ENCODE data around the gene FAM124A. TPM values are rescaled to one million over a fixed set of nuclear protein-coding genes. Genes with fewer than 3 reads are reported as not detected.

Gene FAM124A
- total RNA-seq, 2 donors from 2014 or later = 5.5 to 11.2 TPM

GRCh38 chr13:51212758-51213157 is 9.4 kb upstream of the FAM124A start:
- Histone ChIP-seq H3K9me3 (no peaks in the 10 kb centered on the region), H3K27me3 (replicated peaks; ENCODE audit: insufficient read depth) (no peaks in the 10 kb centered on the region), H3K27ac (no peak overlapping the region), H3K4me3 (no peak overlapping the region), H3K36me3 (no peaks in the 10 kb centered on the region), H3K4me1 (replicated peaks) (no peaks in the 10 kb centered on the region)
- WGBS = 38% methylated on average over 2 of the region's 2 CpGs
- DNase-seq (ENCODE audit: low spot score) = no peak
- intact Hi-C loops (cut with DNase I) = no loop called here
- TF ChIP-seq CTCF (IDR thresholded peaks at IDR 0.05) (no peak), POLR2AphosphoS5 (IDR thresholded peaks at IDR 0.05) (no peak), POLR2A (IDR thresholded peaks at IDR 0.05) (no peak)

- Histone ChIP-seq H3K9me3 (no peaks in the 10 kb centered on the region), H3K27ac (no peak overlapping the region), H3K36me3 (no peaks in the 10 kb centered on the region), H3K4me3 (no peak overlapping the region), H3K27me3 (replicated peaks; ENCODE audit: insufficient read depth) (no peaks in the 10 kb centered on the region), H3K4me1 (replicated peaks) (no peaks in the 10 kb centered on the region)
- 62% methylated on average over 6 of the region's 6 CpGs for WGBS
- DNase-seq (ENCODE audit: low spot score) = no peak
- TF ChIP-seq POLR2AphosphoS5 (IDR thresholded peaks at IDR 0.05) = no peak
- no peak for TF ChIP-seq CTCF (IDR thresholded peaks at IDR 0.05)
- no peak for TF ChIP-seq POLR2A (IDR thresholded peaks at IDR 0.05)
- intact Hi-C loops (cut with DNase I) = no loop called here
These were observed 8.9 kb upstream of the FAM124A start for GRCh38 chr13:51213173-51213728.

DNA sequence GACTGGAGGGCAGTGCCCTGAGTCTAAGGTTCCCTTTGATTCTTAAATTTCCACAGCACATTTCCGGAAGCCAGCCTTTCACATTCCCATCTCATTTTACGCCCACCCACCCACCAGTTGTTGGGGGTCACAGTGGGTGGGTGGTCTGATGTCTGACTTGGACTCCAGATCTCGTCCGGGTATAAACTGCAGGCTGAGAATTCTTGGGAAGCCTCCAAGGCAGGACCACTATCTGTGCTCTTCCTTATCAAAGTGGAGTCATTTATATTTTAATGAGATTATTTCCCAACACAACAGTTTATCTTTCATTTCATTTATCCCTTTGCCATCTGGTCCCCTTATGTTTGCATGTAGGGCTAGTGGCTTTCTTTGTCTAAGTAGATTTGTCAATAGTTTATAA is 3.6 kb upstream of the FAM124A start:
- intact Hi-C loops (cut with DNase I) = no loop called here
- Histone ChIP-seq H3K36me3 (no peaks in the 10 kb centered on the region), H3K9me3 (no peaks in the 10 kb centered on the region), H3K4me1 (replicated peaks) (no peaks in the 10 kb centered on the region), H3K4me3 (no peak overlapping the region), H3K27ac (no peak overlapping the region), H3K27me3 (replicated peaks; ENCODE audit: insufficient read depth) (no peaks in the 10 kb centered on the region)
- TF ChIP-seq POLR2A (IDR thresholded peaks at IDR 0.05) (no peak), POLR2AphosphoS5 (IDR thresholded peaks at IDR 0.05) (no peak), CTCF (IDR thresholded peaks at IDR 0.05) (no peak)
- no peak for DNase-seq (ENCODE audit: low spot score)
- WGBS = 84% methylated on average over 4 of the region's 4 CpGs

DNA sequence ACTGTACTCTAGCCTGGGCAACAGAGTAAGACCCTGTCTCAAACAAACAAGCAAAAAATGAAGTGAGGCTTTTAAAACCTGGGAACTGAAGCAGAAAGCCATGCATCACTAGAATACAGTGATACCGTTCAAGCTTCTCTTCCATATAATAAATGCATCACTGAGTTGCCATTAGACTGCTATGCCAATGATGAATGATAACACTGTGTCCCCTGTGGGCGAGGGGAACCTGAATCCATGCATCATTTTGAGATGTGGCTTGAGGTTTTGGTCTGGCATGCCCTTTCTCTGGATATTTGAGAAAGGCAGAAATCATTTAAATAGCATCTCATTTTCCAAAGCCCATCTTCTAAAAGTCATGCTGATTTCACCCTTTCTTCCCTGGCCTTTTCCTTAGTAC is 1.5 kb upstream of the FAM124A start:
- intact Hi-C loops (cut with DNase I) = loop anchor here (1.0 to 5.0 kb wide), 2 partner anchors 66 to 73 kb away; no protein-coding TSS in a partner anchor
- no peak for TF ChIP-seq POLR2A (IDR thresholded peaks at IDR 0.05)
- TF ChIP-seq POLR2AphosphoS5 (IDR thresholded peaks at IDR 0.05) = no peak
- Histone ChIP-seq H3K27me3 (replicated peaks; ENCODE audit: insufficient read depth) (no peaks in the 10 kb centered on the region), H3K4me3 (no peak overlapping the region), H3K36me3 (no peaks in the 10 kb centered on the region), H3K4me1 (replicated peaks) (no peaks in the 10 kb centered on the region), H3K9me3 (no peaks in the 10 kb centered on the region), H3K27ac (no peak overlapping the region)
- DNase-seq (ENCODE audit: low spot score) = no peak
- 76% methylated on average over 2 of the region's 2 CpGs for WGBS

DNA sequence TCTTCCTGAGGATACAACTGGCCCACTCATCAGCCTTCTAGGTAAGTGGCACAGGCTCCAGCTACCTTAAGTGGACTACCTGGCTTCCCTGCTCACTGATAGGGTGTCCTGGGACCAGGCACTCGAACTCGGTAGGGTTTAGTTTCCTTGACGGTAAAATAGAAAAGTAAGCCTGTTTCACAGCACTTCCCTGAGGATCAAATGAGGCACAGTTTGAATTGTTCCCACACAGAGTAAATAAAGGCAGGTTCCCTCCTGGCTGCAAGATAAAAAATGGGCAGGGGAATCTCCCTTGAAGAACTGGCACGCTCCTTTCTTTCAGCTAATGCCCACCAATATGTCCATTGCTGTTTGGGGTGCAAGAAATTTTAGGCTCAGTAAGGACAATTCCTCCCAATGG is 1.1 kb upstream of the FAM124A start:
- Histone ChIP-seq H3K27me3 (replicated peaks; ENCODE audit: insufficient read depth) (no peaks in the 10 kb centered on the region), H3K9me3 (no peaks in the 10 kb centered on the region), H3K36me3 (no peaks in the 10 kb centered on the region), H3K27ac (no peak overlapping the region), H3K4me1 (replicated peaks) (no peaks in the 10 kb centered on the region), H3K4me3 (no peak overlapping the region)
- TF ChIP-seq POLR2A (IDR thresholded peaks at IDR 0.05) = no peak
- WGBS = 39% methylated on average over 4 of the region's 4 CpGs
- DNase-seq (ENCODE audit: low spot score) = no peak
- intact Hi-C loops (cut with DNase I) = loop anchor here (1.0 to 5.0 kb wide), 2 partner anchors 65 to 74 kb away; no protein-coding TSS in a partner anchor

DNA sequence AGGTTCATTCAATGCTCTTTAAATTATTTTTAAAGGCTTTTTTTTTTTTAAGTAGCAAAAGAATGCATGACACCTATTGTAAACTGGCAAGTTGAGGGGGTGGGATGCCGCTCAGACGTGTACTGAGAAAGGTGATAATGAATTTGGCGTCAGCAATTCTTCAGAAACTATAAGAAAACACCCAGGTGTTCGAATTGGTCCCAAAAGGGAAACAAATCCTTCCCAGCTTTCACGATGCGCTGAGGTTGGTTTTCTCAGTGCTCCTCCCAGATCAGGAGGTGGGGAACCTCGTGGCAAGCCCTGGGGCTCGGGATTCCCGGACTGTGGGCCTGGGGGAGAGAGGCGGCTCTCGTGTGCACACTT is 543 bp upstream of the FAM124A start:
- DNase-seq (ENCODE audit: low spot score) = peak; percentile 20
- Histone ChIP-seq H3K4me3 (peak overlapping the region; percentile 81 to 87), H3K27me3 (replicated peaks; ENCODE audit: insufficient read depth) (no peaks in the 10 kb centered on the region), H3K9me3 (no peaks in the 10 kb centered on the region), H3K4me1 (replicated peaks) (no peaks in the 10 kb centered on the region), H3K36me3 (no peaks in the 10 kb centered on the region), H3K27ac (no peak overlapping the region)
- intact Hi-C loops (cut with DNase I) = loop anchor here (1.0 to 5.0 kb wide), 2 partner anchors 65 to 74 kb away; no protein-coding TSS in a partner anchor
- TF ChIP-seq POLR2AphosphoS5 (IDR thresholded peaks at IDR 0.05) = no peak
- TF ChIP-seq POLR2A (IDR thresholded peaks at IDR 0.05) = no peak
- TF ChIP-seq CTCF (IDR thresholded peaks at IDR 0.05) = no peak
- 2% methylated on average over 11 of the region's 11 CpGs for WGBS
